GM21390 (cell line): ENCODE data around the gene RAB1B.
"Not testable (repeated sequence)": the region's sequence is repeated elsewhere in the genome, so short reads cannot be mapped to it uniquely, and the experiment has no call there.

Source experiments
- ATAC-seq: cut with Tn5 transposase; IDR thresholded peaks from one replicate; pipeline ENCODE4 v1.9.1; 2021; ENCODE audit not compliant: unreplicated experiment

The RAB1B gene

GRCh38 chr11:66294626-66295620 lies 26.5 kb downstream of the RAB1B start:
- ATAC-seq: no peak

- no peak for ATAC-seq
Measured at GRCh38 chr11:66297610-66298009, 29.2 kb downstream of the RAB1B start.

DNA sequence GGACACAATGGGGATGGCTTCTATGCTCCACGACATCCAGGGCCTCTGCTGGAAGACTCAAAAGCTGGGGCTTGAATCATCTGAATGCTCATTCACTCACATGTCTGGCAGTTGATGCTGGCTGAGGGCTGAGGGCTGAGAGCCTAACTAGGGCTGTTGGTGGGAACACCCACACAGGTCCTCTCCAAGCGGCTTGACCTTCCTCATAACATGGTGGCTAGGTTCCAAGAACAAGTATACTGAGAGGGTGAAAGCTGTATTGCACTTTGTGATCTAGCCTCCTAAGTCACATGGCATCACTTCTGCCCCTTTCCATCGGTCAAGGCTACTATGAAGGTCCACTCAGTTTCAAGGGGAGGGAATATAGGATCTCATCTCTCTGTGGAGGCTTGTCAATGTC lies 30.7 kb downstream of the RAB1B start:
- no peak for ATAC-seq

DNA sequence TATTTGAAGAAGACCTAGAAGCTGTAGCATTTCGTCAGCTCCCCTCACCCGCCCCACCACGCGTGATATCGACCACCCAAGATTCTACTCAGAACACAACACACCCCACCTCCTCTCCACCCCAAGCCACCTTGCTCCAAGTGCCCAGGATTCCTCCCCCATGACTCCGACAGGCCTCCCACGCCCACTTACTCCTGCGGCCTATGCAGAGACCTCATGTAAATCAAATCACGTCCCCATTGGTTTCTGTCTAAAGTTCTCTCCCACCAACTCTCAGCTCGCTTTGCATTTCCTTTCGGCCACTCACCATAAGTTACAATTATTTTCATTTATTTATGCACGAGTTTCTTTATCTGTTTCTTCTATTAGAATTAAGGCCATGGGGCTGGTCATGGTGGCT lies 34.2 kb downstream of the RAB1B start:
- no peak for ATAC-seq

DNA sequence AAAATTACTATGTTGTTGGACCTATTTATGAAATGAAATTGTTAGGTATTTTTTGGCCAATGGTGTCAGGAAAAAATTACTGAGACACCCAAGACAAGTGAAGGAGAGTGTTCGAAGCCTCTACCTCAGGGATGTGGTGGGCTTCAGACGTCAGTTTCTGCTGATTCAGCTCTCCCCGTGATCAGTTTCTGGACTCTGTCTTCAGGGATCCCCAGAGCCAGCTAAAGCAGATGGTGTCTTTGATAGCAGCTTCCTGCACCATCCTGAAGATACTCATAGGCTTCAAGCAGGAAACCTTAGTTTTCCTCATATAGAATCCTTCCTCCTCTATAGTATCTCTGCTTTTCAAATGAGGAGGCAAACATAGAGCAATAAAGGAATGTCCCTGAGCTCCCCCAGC lies 41.0 kb downstream of the RAB1B start:
- no peak for ATAC-seq

DNA sequence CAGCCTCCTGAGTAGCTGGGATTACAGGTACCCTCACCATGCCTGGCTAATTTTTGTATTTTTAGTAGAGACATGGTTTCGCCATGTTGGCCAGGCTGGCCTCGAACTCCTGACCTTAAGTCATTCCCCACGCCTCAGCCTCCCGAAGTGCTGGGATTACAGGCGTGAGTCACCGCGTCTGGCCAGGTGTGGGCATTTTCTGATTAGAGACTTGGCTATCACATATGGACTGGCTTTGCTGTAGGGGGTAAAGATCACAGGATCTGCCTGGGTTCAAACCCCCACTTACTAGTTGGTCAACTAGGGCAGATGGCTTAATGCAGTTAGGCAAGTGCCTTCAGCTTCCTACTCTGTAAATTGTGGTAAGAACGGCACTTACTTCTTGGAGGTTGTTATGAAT lies 41.9 kb downstream of the RAB1B start:
- ATAC-seq: no peak

DNA sequence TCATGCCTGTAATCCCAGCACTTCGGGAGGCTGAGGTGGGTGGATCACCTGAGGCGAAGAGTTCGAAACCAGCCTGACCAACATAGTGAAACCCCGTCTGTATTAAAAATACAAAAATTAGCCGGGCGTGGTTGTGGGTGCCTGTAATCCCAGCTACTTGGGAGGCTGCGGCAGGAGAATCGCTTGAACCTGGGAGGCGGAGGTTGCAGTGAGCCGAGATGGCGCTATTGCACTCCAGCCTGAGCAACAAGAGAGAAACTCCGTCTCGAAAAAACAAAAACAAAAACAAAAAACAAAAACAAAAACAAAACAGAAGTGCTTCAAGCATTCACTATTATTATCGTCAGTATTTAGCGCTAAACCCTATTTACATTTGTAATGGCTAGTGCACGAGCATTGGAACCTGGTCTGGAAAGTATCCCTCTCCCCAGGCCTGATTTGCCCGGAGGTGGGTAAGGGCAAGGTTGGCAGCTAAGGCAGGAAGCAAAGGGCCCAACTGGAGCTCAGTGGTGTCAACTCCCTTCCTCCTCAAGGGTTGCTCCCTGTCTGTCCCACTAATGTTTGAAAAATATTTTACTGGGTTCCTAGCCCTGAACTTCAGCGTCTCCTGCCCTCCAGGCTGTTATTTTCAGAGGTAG lies 42.5 kb downstream of the RAB1B start:
- ATAC-seq: not testable (repeated sequence)

DNA sequence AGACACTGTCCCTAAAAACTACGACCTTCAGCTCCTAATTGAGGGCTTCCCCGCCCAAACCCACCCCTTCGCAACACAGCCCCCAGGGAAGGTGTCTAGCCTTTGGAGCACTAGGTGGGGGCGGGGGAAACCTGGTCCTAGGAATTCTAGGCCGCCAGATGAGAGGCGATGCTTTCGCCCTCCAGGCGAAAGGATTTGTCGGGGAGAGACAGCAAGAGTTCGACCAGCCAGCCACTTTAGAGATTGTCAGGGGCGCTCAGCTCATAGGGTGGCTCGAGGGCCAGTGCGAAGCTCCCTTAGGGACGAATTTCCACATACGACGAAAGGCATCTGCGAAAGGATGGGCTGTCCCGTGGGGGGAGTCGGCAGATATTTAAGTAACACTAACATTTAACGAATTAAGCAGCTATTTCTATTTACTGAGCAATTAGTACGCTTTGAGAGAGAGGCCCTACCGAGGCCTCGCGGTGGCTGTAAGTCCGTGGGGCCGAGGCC lies 43.1 kb downstream of the RAB1B start:
- no peak for ATAC-seq

GRCh38 chr11:66311965-66312548 lies 43.6 kb downstream of the RAB1B start:
- peak; percentile 68 for ATAC-seq

DNA sequence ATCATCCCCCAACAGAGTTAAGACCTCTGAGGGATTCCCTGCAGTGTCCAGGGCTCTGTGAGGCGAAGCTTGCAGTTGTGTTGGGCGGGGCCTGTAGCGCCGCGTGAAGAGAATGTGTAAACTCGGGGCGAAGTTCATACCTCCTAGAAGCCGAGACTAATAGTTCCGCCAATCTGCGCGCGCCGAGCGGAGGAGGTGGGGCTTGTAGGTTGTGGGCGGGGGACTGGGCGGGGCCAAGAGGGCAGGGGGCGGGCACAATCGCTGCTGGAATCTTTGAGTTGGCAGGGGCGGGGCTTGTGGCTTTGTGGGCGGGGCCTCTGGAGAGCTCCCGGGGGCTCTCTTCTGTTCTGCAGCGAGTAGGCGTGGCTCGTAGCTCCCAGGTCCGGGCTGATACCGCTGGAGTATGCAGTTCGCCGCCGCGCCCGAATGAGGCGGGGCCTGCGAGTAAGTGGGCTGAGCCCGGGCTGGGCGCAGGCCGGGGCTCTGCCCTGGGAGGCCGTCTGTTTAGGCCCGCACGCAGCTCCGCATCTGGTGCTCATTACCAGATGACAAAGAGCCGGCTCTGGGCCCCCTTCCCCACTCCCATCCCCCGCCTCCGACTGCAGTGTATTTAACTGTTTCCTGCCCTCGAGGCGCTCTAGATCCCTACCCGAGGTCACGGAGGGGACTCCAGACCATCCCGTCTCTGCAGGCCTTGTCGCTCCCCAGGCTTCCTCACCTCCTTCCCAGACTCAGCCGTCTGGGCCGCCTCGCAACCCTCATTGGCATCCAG lies 44.3 kb downstream of the RAB1B start:
- ATAC-seq: peak; percentile 46

- ATAC-seq: no peak
Measured at GRCh38 chr11:66313321-66314185, 45.1 kb downstream of the RAB1B start.

- no peak for ATAC-seq
Measured at GRCh38 chr11:66314186-66314501, 45.7 kb downstream of the RAB1B start.

DNA sequence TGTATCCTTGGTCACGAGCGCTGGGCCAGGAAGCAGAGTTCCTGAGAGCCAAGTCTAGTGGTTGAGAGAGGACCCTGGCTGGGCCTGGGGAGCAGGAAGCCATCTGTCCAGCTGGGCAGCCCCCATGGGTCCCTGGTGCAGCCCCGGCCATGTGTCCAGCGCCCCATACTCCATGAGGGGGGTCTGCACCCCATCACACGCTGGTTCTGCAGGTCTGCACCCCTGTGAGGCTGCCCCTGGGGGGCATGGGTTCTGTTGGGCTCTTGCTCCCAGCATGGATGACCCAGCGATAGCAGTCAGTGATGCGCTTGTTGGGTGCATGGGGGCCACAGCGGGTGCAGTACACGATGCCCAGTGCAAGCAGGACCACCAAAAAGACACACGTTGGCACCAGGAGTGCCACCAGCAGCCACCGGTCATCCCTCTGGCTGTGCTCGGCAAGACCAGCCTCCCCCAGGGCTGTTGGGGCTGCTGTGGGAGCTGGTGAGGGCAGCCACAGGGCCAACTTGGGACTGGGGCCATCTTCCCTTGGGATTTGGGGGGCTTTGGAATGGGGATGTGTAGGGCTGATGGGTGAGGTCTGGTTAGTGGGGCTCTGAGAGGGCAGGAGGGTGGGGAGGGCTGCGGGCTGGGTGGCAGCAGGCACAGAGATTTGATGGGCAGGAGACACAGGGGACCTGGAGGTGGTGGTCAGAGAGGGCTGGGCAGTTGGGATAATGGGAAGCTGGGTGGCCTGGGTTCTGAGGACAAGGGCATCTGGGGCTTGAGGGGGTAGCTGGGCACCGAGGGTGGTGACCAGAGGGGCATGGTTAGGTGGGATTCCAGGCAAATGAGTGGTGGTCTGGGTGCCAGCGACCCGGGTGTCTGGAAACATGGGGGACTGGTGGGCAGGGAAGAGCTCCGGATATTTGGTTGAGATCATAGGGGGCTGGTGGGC lies 46.4 kb downstream of the RAB1B start:
- ATAC-seq: no peak

DNA sequence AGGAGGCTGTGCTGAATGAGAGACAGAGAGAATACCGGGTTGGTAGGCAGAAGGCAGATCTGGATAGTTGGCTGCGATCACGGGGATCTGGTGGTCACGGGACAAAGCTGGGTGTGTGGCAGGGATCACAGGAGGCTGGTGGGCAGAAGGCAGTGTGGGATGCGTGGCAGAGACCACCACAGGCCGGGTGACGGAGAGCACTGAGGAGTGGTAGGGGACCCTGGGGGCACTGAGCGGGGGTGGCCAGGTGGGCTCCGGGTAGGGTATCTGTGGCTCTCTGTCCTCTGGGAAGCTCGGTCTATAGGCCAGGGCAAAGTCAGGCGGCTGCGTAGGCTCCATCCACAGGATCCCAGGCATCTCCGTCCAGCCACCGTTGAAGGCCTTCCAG lies 47.1 kb downstream of the RAB1B start:
- ATAC-seq: no peak

DNA sequence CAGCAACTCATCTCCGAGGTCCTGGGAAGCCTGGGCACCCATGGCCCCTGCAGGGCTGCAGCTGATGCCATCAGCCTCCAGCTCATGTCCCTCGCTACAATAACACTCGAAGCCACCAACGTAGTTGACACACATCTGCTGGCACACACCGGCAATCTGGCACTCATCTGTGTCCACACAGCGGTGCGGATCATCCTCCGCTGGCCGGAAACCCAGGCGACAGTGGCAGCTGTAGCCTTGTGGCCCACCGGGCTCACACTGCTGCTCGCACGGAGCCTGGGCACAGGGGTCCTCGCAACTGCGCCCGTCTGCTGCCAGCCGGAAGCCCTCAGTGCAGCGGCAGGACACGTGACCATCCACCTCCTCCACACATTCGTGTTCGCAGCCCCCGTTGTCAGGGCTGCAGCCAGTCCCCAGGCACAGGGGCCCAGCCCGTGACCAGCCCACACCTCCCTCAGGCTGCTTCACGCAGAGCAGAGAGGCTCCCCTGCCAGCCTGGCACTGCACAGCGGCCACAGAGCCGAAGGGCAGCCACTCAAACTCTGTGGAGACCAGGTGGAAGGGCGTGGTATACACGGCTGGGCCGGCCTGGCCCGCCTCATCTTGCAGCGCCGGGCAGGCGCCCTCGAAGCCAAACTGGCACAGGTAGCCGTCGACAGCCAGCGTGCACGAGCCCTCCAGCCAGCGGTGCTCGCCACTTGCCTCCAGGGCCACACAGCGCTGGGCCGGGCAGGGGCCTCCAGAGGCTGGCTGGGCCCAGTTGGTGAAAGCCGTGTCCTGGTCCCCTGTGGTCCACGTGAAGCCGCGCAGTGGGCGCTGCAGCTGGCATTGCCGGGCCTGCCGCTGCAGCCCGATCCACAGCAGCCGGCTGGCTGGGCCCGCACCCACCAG lies 47.7 kb downstream of the RAB1B start:
- ATAC-seq: no peak

- ATAC-seq: no peak
Measured at GRCh38 chr11:66316849-66317251, 48.4 kb downstream of the RAB1B start, which contains the start of gene CD248. Gene CD248, minus strand, starts transcription at chr11:66317044. Its CDS starts 17 bp downstream, at chr11:66317027.

DNA sequence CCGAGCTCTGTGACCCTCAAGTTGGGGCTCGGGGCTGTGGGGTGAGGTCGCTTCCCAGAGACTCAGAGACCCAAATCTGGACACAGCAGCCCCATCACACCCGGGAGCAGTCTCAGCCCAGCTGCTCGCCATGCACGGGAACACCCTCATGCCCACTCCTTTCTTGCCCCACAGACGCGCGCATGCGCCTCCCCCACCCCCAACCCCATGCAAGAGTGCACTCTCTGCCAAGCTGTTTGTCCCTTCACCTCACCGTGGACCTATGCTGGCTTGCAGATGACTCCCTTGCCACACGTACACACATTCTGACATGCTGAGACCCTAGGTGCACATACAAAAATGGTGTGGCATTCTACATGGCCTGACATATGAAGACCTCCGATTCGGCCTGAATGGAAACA lies 48.9 kb downstream of the RAB1B start:
- ATAC-seq: no peak
